Adrenal gland (tissue), 12 donors: ENCODE results near the gene CWC15. TPM values are rescaled to one million over a fixed set of nuclear protein-coding genes. Genes with fewer than 3 reads are reported as not detected.

Experiments
- DNase-seq, 7 donors: peaks; one replicate each; pipeline ENCODE4 v3.0.0-alpha.2; 2019 to 2020
- H3K27ac ChIP-seq, 5 donors: fragments of 200-600 bp; sonication (generic) in 4 of 5; 1 replicate in 3 of 5; 2 replicates in 2 of 5; pipeline versions ENCODE4 v1.5.1 to v1.8.0; 2016 to 2020; ENCODE audit warnings: mild to moderate bottlenecking in 1 of 5
- H3K27me3 ChIP-seq: fragments of 200-600 bp; 2 replicates; pipeline ENCODE4 v1.8.0; 2021
- H3K36me3 ChIP-seq, 2 donors: fragments of 200-600 bp; replicated peaks in 1 of 2; 1 replicate in 1 of 2; 2 replicates in 1 of 2; pipeline versions ENCODE4 v1.5.1 to v1.8.0; 2018 to 2022
- H3K4me1 ChIP-seq, 2 donors: fragments of 200-600 bp; replicated peaks in 1 of 2; 1 replicate in 1 of 2; 2 replicates in 1 of 2; pipeline versions ENCODE4 v1.5.1 to v1.8.0; 2018 to 2021
- H3K4me3 ChIP-seq, 4 donors: fragments of 200-600 bp; sonication (generic) in 3 of 4; one replicate each; pipeline ENCODE4 v1.5.1; 2016 to 2018
- H3K9me3 ChIP-seq, 3 donors: fragments of 200-600 bp; sonication (generic) in 1 of 3; replicated peaks in 1 of 3; 1 replicate in 2 of 3; 2 replicates in 1 of 3; pipeline versions ENCODE4 v1.5.1 to v1.8.0; 2016 to 2021
- CTCF ChIP-seq, 6 experiments: fragments of 450-650 bp in 4 of 6; fragments of 200-600 bp in 2 of 6; sonication (generic) in 1 of 6; IDR thresholded peaks; 1 replicate in 5 of 6; 2 replicates in 1 of 6; pipeline versions ENCODE4 v1.5.1 to v1.8.0; 2016 to 2021; ENCODE audit warnings: antibody characterized with exemption in 6 of 6, mild to moderate bottlenecking in 2 of 6, moderate library complexity in 1 of 6
- POLR2A ChIP-seq, 2 donors: fragments of 450-650 bp; IDR thresholded peaks; one replicate each; pipeline ENCODE4 v1.6.1; 2017; ENCODE audit warnings: antibody characterized with exemption in 2 of 2, mild to moderate bottlenecking in 2 of 2, moderate library complexity in 1 of 2
- WGBS, 4 donors: extraction: QIAGEN DNeasy Blood & Tissue Kit in 2 of 4; methylation state at CpG; one replicate each; pipeline versions ENCODE4 v1.1.5 to v1.1.7; 2013 to 2017; 5-methylcytosine and 5-hydroxymethylcytosine counted together
- intact Hi-C, 2 donors: fragments of 100-400 bp; cut with DNase I; formaldehyde crosslinking; loops; one replicate each; pipeline versions ENCODE4 v1.14.1 to v1.15.0; 2022 to 2023
- polyA plus RNA-seq, 3 donors: library from polyadenylated mRNA; stranded (reverse); fragments of 200-250 nt in 2 of 3; fragments of 350-450 nt in 1 of 3; fragmentation: Illumina TruSeq in 1 of 3; extraction: RNeasy Lipid Tissue Mini Kit (QIAGEN cat#74804) in 1 of 3; gene quantifications; one replicate each; pipeline ENCODE4 v1.2.3, GENCODE V29; 2013 to 2014
- total RNA-seq, 9 donors: library from RNA; depleted of rRNA in 4 of 9; stranded (reverse); fragments of >200 nt in 4 of 9; fragments of 120-200 nt in 1 of 9; fragmentation: NEBNext Ultra II Directional in 1 of 9; extraction: Animal tissue kit (Norgen Biotek cat#: 25700) in 1 of 9; gene quantifications; one replicate each; pipeline versions ENCODE4 v1.1.0 to v1.2.4, GENCODE V29; 2013 to 2023
- donor health status: healthy with polysubstance abuse.
- donor health status: Bipolar disorder and iron deficiency.
- donor health status: DM: yes; HTN: yes; CAD: no.
- donor health status: DM: no; HTN: no; CAD: no.
- donor health status: DM: no; HTN: no; CAD: no.
- donor health status: DM: yes; HTN: yes; CAD: no.

The CWC15 gene
- total and polyA plus RNA-seq, 12 donors = 21.6 to 218 (median 62.5) TPM

DNA sequence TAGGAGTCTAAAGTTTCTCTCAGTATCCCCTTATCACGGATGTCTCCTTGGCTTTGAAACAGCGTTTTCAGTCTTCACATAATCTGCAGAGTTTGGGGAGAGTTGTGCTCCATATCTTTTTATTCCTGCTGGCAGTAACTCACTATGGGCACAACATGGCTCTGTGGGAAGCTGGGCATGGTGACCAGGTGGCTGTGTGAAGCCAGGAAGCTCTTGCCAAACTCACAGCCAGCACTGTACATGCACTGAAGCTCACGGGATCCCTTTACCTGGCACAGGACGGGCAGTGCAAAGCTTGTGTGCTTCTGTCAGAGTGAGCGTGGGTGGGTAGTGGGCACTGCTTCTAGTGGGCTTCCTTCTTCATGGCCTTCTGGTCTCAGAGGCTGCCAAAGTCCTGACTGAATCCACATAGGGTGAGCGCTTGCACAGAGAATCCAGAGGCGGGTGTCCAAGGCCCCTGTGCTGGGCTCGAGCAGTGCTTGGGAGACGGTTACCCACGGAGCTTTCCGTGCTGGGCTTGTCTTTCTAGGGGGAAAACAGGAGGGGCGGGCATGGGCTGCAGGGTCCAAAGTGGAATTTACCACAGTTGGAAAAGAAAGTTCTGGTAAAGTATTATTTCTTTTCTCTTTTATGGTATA lies 40.9 kb upstream of the CWC15 start:
- intact Hi-C loops = no loop called here
- DNase-seq = no peak
- Histone ChIP-seq H3K4me3 (no peak overlapping the region), H3K4me1 (no peaks in the 10 kb centered on the region), H3K9me3 (no peaks in the 10 kb centered on the region), H3K36me3 (no peaks in the 10 kb centered on the region), H3K27ac (no peak overlapping the region), H3K27me3 (no peaks in the 10 kb centered on the region)
- TF ChIP-seq CTCF (IDR thresholded peaks at IDR 0.05) = no peak
- no peak for TF ChIP-seq POLR2A (IDR thresholded peaks at IDR 0.05)
- 86 to 90% (median 87%) methylated on average over 10 to 12 of the region's 12 CpGs for WGBS, 4 donors

- H3K27ac ChIP-seq = no peak overlapping the region
- no peaks in the 10 kb centered on the region for H3K4me1 ChIP-seq
- intact Hi-C loops = no loop called here
- no peak overlapping the region for H3K4me3 ChIP-seq
- DNase-seq = no peak
- H3K36me3 ChIP-seq = no peaks in the 10 kb centered on the region
- TF ChIP-seq POLR2A (IDR thresholded peaks at IDR 0.05) = no peak
- TF ChIP-seq CTCF (IDR thresholded peaks at IDR 0.05) = no peak
- no peaks in the 10 kb centered on the region for H3K27me3 ChIP-seq
- no peaks in the 10 kb centered on the region for H3K9me3 ChIP-seq
These were observed 38.0 kb upstream of the CWC15 start for GRCh38 chr11:95011376-95011775.

- no peak for TF ChIP-seq POLR2A (IDR thresholded peaks at IDR 0.05)
- no peak for TF ChIP-seq CTCF (IDR thresholded peaks at IDR 0.05)
- no peak for DNase-seq
- Histone ChIP-seq H3K27me3 (no peaks in the 10 kb centered on the region), H3K4me1 (no peaks in the 10 kb centered on the region), H3K9me3 (no peaks in the 10 kb centered on the region), H3K36me3 (no peaks in the 10 kb centered on the region), H3K4me3 (no peak overlapping the region), H3K27ac (no peak overlapping the region)
- WGBS, 4 donors = 85 to 87% (median 86%) methylated on average over 1 of the region's 1 CpG
- intact Hi-C loops = no loop called here
These were observed 32.3 kb upstream of the CWC15 start for GRCh38 chr11:95005642-95006041.

DNA sequence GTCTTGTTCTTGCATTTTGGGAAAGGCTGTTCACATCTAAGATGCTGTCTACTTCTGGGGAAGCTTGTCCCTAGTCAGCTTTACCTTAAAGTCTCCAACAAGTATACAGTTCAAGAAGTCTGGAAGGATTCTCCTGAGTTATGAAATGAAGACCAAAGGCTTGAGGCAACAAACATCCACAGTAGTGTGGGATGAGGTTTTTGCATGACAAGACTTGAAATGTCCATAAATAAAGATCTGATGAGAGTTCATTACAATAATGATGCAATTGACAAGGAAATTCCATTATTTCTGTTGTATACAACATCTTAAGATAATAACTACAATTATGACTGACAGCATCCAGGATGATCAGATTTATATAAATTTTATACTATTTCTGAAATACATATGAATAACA lies 30.4 kb upstream of the CWC15 start:
- Histone ChIP-seq H3K27me3 (no peaks in the 10 kb centered on the region), H3K36me3 (no peaks in the 10 kb centered on the region), H3K4me3 (no peak overlapping the region), H3K9me3 (no peaks in the 10 kb centered on the region), H3K27ac (no peak overlapping the region), H3K4me1 (no peaks in the 10 kb centered on the region)
- TF ChIP-seq POLR2A (IDR thresholded peaks at IDR 0.05) (no peak), CTCF (IDR thresholded peaks at IDR 0.05) (no peak)
- intact Hi-C loops = no loop called here
- DNase-seq = no peak
